GM23338 (cell line): ENCODE measurements around the gene ZNF778. TPM values are rescaled to one million over a fixed set of nuclear protein-coding genes. Genes with fewer than 3 reads are reported as not detected.

Source experiments
- ATAC-seq: fragments of 200-7000 bp; cut with Tn5 transposase; 3 replicates; pipeline ENCODE4 v1.9.1; 2020
- DNase-seq: peaks from one replicate; pipeline ENCODE4 v3.0.0-alpha.2; 2015; ENCODE audit warnings: low spot score
- H2AFZ ChIP-seq: fragments of 200-600 bp; sonication (generic); 2 replicates; pipeline ENCODE4 v1.8.0; 2016; ENCODE audit warnings: antibody characterized with exemption, mild to moderate bottlenecking, moderate library complexity
- H3F3A ChIP-seq: fragments of 200-600 bp; sonication (generic); replicated peaks from 2 replicates; pipeline ENCODE4 v1.8.0; 2017; ENCODE audit warnings: antibody characterized with exemption, mixed run types, low read depth
- H3K27ac ChIP-seq: fragments of 200-600 bp; sonication (generic); 2 replicates; pipeline ENCODE4 v1.6.1; 2016; ENCODE audit warnings: low read depth
- H3K27me3 ChIP-seq: fragments of 200-600 bp; sonication (generic); 2 replicates; pipeline ENCODE4 v1.8.0; 2016; ENCODE audit warnings: mild to moderate bottlenecking, mixed run types, moderate library complexity; ENCODE audit not compliant: insufficient read depth
- H3K36me3 ChIP-seq: fragments of 200-600 bp; sonication (generic); 2 replicates; pipeline ENCODE4 v1.8.0; 2016; ENCODE audit warnings: mild to moderate bottlenecking; ENCODE audit not compliant: insufficient read depth
- H3K4me1 ChIP-seq: fragments of 200-600 bp; sonication (generic); 2 replicates; pipeline ENCODE4 v1.8.0; 2016; ENCODE audit warnings: mild to moderate bottlenecking, moderate library complexity; ENCODE audit not compliant: insufficient read depth
- H3K4me2 ChIP-seq: fragments of 200-600 bp; sonication (generic); 2 replicates; pipeline ENCODE4 v1.7.1; 2017; ENCODE audit warnings: mixed run types
- H3K4me3 ChIP-seq: fragments of 200-600 bp; sonication (generic); 2 replicates; pipeline ENCODE4 v1.6.1; 2016; ENCODE audit warnings: mixed run types
- H3K79me2 ChIP-seq: fragments of 200-600 bp; sonication (generic); replicated peaks from 2 replicates; pipeline ENCODE4 v1.8.0; 2017; ENCODE audit warnings: mild to moderate bottlenecking; ENCODE audit not compliant: insufficient read depth
- H3K9me2 ChIP-seq: fragments of 200-600 bp; sonication (generic); 2 replicates; pipeline ENCODE4 v1.8.0; 2017; ENCODE audit not compliant: insufficient read depth
- H4K20me1 ChIP-seq: fragments of 200-600 bp; sonication (generic); replicated peaks from 2 replicates; pipeline ENCODE4 v1.8.0; 2017; ENCODE audit warnings: mild to moderate bottlenecking; ENCODE audit not compliant: insufficient read depth
- H3K27ac Mint-ChIP-seq: 2 replicates; pipeline ENCODE4 v1.8.0; 2020; ENCODE audit warnings: inconsistent platforms, mild to moderate bottlenecking, moderate library complexity, mixed read lengths
- H3K27me3 Mint-ChIP-seq: 3 replicates; pipeline ENCODE4 v1.8.0; 2022; ENCODE audit warnings: low read depth, mild to moderate bottlenecking, moderate library complexity, mixed read lengths, inconsistent platforms; ENCODE audit not compliant: insufficient read depth, poor library complexity
- H3K36me3 Mint-ChIP-seq: 3 replicates; pipeline ENCODE4 v1.8.0; 2021; ENCODE audit warnings: low read depth, mild to moderate bottlenecking, inconsistent platforms, moderate library complexity, mixed read lengths
- H3K4me1 Mint-ChIP-seq: 3 replicates; pipeline ENCODE4 v1.8.0; 2020; ENCODE audit warnings: mild to moderate bottlenecking, inconsistent platforms, mixed read lengths
- H3K4me3 Mint-ChIP-seq: 3 replicates; pipeline ENCODE4 v1.8.0; 2021; ENCODE audit warnings: moderate library complexity, mild to moderate bottlenecking, inconsistent platforms, mixed read lengths
- H3K9me3 Mint-ChIP-seq: 3 replicates; pipeline ENCODE4 v1.8.0; 2020; ENCODE audit warnings: moderate library complexity, mild to moderate bottlenecking, inconsistent platforms, mixed read lengths
- EZH2 ChIP-seq: fragments of 200-600 bp; sonication (generic); IDR thresholded peaks from one replicate; pipeline ENCODE4 v1.8.0; 2017; ENCODE audit warnings: antibody characterized with exemption, mild to moderate bottlenecking, low read depth; ENCODE audit not compliant: unreplicated experiment
- EZH2phosphoT487 ChIP-seq: fragments of 200-600 bp; sonication (generic); IDR thresholded peaks from one replicate; pipeline ENCODE4 v1.8.1; 2018; ENCODE audit warnings: antibody characterized with exemption; ENCODE audit not compliant: unreplicated experiment
- JUNB ChIP-seq: IDR thresholded peaks from one replicate; pipeline ENCODE4 v1.6.1; 2016; ENCODE audit warnings: antibody characterized with exemption; ENCODE audit not compliant: unreplicated experiment
- POLR2AphosphoS5 ChIP-seq: IDR thresholded peaks from 2 replicates; pipeline ENCODE4 v1.6.1; 2016; ENCODE audit warnings: antibody characterized with exemption, low read depth
- ZNF114 ChIP-seq: fragments of 250-450 bp; sonication (Bioruptor Pico); IDR thresholded peaks from 2 replicates; pipeline ENCODE4 v1.5.0; 2020; ENCODE audit warnings: mild to moderate bottlenecking, moderate library complexity
- ZNF331 ChIP-seq: fragments of 250-450 bp; sonication (Bioruptor Pico); IDR thresholded peaks from 2 replicates; pipeline ENCODE4 v1.5.0; 2020; ENCODE audit warnings: low read depth, mild to moderate bottlenecking, moderate library complexity
- polyA plus RNA-seq: library from polyadenylated mRNA; unstranded; fragments of >200 nt; fragmentation: Nextera tagmentation; extraction: Ambion mirVana; gene quantifications from 2 replicates; pipeline ENCODE4 v1.2.1, GENCODE V29; 2016
- total RNA-seq: library from RNA; depleted of rRNA; stranded (reverse); fragments of >200 nt; shearing (Covaris generic); gene quantifications from 2 replicates; pipeline ENCODE4 v1.2.3, GENCODE V29; 2014
- TF ChIP-seq, protein P1 (sequence below): IDR thresholded peaks from 2 replicates; pipeline ENCODE4 v1.6.1; 2016; ENCODE audit warnings: antibody characterized with exemption
- TF ChIP-seq, protein P2 (sequence below), 2 experiments: fragments of 200-600 bp in 1 of 2; sonication (generic) in 1 of 2; conservative IDR thresholded peaks; 2 replicates each; pipeline versions ENCODE4 v1.5.1 to v1.6.1; 2016 to 2017; ENCODE audit warnings: antibody characterized with exemption in 2 of 2, low read depth in 2 of 2, mild to moderate bottlenecking in 2 of 2, moderate library complexity in 1 of 2
- TF ChIP-seq, protein P3 (sequence below): IDR thresholded peaks from one replicate; pipeline ENCODE4 v1.6.1; 2018; ENCODE audit warnings: antibody characterized with exemption; ENCODE audit not compliant: unreplicated experiment

ZNF778 gene
- total and polyA plus RNA-seq, 2 experiments from 2014 or later, result 7.9 to 43.4 TPM

DNA sequence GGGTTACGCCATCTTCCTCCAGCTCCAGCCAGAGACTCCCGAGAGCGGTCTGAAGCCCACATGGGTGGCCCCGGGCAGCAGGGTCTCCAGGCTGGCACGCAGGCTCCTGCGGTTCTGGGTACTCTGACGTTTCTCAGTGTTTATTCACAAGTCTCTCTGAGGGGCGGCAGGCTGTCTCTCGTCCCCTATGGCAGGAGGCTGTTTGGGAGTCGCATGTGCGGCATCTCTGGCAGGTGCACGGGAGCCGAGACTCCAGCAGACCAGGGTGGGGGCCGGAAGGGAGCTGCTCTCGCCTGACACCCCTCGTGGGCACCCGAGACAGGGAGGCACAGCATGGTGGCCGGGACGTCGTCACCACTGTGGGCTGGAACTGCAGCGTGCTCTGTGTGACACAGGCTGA, 48.1 kb downstream of the ZNF778 start:
- no peak overlapping the region for H3K27ac Mint-ChIP-seq
- Histone ChIP-seq H3F3A (no peaks in the 10 kb centered on the region), H3K4me1 (no peaks in the 10 kb centered on the region), H2AFZ (no peak overlapping the region), H3K27ac (no peak overlapping the region), H3K36me3 (peaks cover 10% of the 10 kb centered on the region; the same call in 1 of the 2 replicates), H3K4me2 (no peak overlapping the region), H3K79me2 (no peaks in the 10 kb centered on the region), H3K27me3 (no peaks in the 10 kb centered on the region), H3K9me2 (no peaks in the 10 kb centered on the region), H4K20me1 (peaks cover 10% of the 10 kb centered on the region), H3K4me3 (no peak overlapping the region)
- H3K27me3 Mint-ChIP-seq, result peaks cover 19% of the 10 kb centered on the region
- H3K36me3 Mint-ChIP-seq, result peaks cover 64% of the 10 kb centered on the region
- no peak for ATAC-seq
- H3K4me1 Mint-ChIP-seq, result no peaks in the 10 kb centered on the region
- no peak for DNase-seq
- TF ChIP-seq ZNF114 (CRISPR knock-in tag) (no peak), EZH2 (no peak), EZH2phosphoT487 (no peak), JUNB (no peak), POLR2AphosphoS5 (no peak), ZNF331 (CRISPR knock-in tag) (no peak)
- TF ChIP-seq, protein P1, sequence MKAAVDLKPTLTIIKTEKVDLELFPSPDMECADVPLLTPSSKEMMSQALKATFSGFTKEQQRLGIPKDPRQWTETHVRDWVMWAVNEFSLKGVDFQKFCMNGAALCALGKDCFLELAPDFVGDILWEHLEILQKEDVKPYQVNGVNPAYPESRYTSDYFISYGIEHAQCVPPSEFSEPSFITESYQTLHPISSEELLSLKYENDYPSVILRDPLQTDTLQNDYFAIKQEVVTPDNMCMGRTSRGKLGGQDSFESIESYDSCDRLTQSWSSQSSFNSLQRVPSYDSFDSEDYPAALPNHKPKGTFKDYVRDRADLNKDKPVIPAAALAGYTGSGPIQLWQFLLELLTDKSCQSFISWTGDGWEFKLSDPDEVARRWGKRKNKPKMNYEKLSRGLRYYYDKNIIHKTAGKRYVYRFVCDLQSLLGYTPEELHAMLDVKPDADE, result no peak
- TF ChIP-seq, protein P2, sequence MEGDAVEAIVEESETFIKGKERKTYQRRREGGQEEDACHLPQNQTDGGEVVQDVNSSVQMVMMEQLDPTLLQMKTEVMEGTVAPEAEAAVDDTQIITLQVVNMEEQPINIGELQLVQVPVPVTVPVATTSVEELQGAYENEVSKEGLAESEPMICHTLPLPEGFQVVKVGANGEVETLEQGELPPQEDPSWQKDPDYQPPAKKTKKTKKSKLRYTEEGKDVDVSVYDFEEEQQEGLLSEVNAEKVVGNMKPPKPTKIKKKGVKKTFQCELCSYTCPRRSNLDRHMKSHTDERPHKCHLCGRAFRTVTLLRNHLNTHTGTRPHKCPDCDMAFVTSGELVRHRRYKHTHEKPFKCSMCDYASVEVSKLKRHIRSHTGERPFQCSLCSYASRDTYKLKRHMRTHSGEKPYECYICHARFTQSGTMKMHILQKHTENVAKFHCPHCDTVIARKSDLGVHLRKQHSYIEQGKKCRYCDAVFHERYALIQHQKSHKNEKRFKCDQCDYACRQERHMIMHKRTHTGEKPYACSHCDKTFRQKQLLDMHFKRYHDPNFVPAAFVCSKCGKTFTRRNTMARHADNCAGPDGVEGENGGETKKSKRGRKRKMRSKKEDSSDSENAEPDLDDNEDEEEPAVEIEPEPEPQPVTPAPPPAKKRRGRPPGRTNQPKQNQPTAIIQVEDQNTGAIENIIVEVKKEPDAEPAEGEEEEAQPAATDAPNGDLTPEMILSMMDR (conservative IDR thresholded peaks at IDR 0.05; ENCODE audit: low read depth in 2 of 2), result no peak
- TF ChIP-seq, protein P3, sequence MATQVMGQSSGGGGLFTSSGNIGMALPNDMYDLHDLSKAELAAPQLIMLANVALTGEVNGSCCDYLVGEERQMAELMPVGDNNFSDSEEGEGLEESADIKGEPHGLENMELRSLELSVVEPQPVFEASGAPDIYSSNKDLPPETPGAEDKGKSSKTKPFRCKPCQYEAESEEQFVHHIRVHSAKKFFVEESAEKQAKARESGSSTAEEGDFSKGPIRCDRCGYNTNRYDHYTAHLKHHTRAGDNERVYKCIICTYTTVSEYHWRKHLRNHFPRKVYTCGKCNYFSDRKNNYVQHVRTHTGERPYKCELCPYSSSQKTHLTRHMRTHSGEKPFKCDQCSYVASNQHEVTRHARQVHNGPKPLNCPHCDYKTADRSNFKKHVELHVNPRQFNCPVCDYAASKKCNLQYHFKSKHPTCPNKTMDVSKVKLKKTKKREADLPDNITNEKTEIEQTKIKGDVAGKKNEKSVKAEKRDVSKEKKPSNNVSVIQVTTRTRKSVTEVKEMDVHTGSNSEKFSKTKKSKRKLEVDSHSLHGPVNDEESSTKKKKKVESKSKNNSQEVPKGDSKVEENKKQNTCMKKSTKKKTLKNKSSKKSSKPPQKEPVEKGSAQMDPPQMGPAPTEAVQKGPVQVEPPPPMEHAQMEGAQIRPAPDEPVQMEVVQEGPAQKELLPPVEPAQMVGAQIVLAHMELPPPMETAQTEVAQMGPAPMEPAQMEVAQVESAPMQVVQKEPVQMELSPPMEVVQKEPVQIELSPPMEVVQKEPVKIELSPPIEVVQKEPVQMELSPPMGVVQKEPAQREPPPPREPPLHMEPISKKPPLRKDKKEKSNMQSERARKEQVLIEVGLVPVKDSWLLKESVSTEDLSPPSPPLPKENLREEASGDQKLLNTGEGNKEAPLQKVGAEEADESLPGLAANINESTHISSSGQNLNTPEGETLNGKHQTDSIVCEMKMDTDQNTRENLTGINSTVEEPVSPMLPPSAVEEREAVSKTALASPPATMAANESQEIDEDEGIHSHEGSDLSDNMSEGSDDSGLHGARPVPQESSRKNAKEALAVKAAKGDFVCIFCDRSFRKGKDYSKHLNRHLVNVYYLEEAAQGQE, result no peak
- H3K9me3 Mint-ChIP-seq, result peaks cover 25% of the 10 kb centered on the region
- H3K4me3 Mint-ChIP-seq, result no peak overlapping the region
